ENCODE results near the gene POU2AF3.

POU2AF3 gene

GRCh38 chr11:111327908-111328624, 29.7 kb downstream of the POU2AF3 start:
- peak; percentile 58 for FAIRE-seq
- no peak for DNase-seq (ENCODE audit: low spot score)

GRCh38 chr11:111329306-111330204, 31.2 kb downstream of the POU2AF3 start:
- DNase-seq (ENCODE audit: low spot score) (no peak), FAIRE-seq (no peak)

- no peak for DNase-seq (ENCODE audit: low spot score)
- FAIRE-seq = no peak
Measured at GRCh38 chr11:111330234-111330893, 32.0 kb downstream of the POU2AF3 start.

DNA sequence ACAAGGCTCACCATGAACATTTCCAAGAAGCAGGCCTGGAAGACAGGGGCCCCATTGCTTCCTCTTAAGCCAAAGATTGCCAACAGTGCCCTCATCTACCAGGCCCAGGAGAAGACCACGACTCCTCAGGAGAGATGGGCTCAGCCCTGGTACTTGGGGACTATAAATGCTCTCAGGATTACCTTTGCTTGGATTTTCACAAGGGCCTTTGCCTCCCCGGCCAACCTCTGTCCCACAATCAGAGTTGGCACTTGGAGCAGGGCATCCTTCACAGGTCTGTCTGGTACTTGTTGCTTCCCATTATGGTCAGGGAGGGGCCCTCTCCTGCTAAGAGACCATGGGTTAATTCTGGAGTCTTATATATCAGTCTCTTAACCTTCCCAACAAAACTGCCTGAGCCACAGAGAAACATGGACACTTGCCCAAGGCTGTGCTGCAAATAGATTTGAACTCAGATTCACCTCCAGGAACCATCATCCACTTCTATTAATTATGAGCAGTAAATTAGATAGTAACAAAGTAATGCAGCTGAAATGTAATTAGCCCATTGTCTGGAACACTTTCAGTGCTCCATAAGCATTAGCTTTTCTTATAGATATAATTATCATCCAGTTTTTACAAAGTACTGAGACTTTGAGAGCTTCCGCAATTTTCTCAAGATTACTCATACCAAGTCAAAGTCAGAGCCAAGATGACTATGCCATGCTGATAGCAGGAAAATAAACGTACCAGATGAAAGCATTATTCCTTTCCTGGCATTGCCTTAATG, 33.5 kb downstream of the POU2AF3 start:
- FAIRE-seq (no peak), DNase-seq (ENCODE audit: low spot score) (no peak)

DNA sequence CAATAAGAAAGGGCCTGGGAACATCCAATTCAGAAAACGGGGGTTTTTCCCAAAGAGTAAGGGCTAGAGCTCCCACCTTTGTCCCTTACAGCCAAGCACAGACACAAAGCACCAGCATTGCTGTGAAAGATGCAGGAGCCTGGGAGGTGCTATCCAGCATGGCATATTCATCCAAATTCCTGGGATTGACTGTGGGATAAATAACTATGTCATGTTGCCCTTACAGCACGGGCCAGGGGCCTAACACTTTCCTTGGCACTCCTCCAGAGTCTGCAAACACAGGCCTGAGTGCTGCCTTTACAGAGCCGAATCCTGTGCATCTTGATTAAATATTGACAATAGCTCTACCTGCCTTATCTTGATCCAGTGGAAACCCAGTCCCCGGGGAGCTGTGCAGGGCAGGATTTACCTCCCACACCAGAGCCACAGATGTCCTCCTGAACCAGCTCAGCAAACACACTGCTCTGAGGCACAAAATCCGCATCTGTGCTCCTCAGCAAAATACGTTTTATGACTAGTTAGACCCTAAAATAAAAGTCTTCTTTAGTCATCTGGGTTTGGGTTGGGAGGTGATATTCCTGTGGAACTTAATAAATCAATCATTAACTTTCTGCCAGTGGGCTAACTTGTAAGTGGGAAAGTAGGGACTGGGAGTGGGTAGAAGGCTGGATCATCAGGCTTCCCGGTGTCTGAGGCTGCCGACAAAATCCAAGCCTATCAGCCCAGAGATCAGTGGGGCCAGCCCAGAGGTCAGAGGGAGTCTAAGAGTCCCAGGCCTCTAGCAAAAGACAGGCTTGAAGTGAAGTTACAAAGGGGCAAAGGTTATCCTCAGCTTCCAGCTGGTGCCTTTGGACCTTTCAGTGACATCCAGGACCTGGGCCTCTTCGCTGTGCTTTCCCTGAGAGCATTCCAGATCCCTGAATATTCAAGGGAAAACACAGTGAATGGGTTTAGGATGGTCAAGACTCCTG, 36.5 kb downstream of the POU2AF3 start:
- no peak for DNase-seq (ENCODE audit: low spot score)
- no peak for FAIRE-seq

GRCh38 chr11:111335549-111335948, 37.2 kb downstream of the POU2AF3 start:
- DNase-seq (ENCODE audit: low spot score) (no peak), FAIRE-seq (no peak)

GRCh38 chr11:111336062-111336461, 37.7 kb downstream of the POU2AF3 start:
- DNase-seq (ENCODE audit: low spot score) = no peak
- no peak for FAIRE-seq

DNA sequence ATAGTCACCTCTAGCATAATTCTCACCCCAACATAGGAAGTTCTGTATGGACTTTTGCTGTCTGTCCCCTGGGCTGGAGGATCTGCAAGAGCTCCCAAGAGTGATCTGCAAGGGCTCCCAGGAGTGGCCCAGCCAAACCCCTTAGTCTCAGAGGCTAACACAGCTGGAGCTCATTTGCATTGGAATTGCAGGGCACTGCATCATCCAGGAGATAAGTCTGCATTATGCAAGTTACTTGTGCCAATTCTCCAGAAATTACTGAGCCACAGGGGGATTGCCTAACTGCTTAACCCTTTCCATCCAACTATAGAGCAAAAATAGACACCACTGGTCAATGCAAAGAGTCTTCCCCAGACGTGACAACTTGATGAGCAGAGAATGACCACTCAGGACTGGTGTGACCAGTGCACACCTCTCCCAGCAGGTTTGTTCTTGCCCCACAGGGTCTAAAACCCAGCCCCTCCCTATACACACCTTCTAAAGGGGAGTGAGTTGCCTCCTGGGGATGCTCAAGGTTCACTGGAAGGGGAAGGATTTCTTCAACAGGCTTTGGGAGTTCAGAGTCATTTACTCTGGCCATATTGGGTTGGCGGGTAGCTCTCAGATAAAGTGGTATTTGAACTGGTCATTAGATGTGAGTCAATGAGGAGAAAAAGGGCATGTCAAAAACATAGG, 38.4 kb downstream of the POU2AF3 start:
- FAIRE-seq (no peak), DNase-seq (ENCODE audit: low spot score) (no peak)

GRCh38 chr11:111339758-111340388, 41.5 kb downstream of the POU2AF3 start:
- FAIRE-seq (no peak), DNase-seq (ENCODE audit: low spot score) (no peak)

DNA sequence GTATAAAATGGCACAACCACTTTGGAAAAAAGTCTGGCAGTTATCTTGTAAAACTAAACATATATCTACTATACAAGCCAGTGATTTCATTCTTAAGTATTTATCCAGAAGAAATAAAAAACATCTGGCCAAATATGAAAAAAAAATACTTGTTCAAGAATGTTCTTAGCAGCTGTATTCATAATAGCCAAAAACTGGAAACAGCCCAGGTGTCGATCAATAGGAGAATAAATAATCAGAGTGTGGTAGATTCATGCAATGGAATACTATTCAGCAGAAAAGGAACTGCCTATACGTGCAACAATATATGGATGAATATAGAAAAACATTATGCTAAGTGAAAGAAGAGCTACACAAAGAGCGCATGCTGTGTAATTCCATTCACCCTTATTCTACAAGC, 44.0 kb downstream of the POU2AF3 start:
- no peak for FAIRE-seq
- no peak for DNase-seq (ENCODE audit: low spot score)

GRCh38 chr11:111344032-111344431, 45.7 kb downstream of the POU2AF3 start:
- DNase-seq (ENCODE audit: low spot score) = no peak
- FAIRE-seq = no peak

DNA sequence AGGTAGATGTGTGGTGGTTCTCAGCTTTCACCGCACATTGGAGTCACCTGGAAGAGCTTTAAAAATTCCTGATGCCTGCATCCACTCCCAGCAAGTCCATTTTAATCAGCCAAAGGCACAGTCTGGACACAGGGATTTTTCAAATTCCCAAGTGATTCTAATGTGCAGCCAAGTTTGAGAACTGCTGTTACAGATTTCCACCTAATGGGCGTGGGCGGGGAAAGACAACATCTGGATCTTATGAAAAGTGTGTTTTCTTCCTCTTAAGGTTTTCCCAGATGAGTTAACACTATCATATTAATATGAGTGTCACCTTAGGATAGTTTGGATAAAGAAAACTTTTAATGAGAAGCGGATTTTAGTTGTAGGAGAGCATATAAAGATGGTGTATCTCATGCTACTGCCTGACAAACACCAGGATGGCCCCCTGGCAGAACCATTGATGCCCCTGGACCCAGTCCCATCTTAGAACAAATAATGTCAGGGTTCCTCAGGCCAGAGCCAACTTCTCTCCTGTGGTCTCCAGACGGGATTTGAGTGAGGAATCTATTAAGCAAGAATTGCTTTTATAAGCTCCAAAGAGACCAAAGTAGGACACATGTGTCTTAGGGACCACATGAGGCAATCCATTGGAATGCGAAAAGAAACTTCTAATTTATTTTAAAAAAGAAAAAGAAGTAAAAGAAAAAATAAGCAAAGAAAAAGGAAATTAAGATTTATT, 48.8 kb downstream of the POU2AF3 start:
- no peak for FAIRE-seq
- no peak for DNase-seq (ENCODE audit: low spot score)

DNA sequence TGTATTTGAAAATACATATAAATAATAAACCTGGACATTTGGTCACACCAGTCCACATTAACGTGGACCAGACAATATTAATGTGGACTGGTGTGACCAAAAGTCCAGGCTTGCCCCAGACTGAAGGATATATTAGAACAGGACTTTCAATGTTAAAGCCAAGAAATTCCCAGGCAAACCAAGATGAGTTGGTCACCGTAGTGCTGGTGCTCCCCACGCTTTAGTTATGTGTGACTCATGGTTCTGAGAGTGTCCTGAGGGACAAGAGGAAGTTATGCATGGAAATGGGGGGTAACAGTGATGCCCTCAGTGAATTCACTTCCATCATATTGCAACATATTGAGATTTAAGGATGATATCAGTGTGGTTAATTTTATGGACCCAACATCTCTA, 49.4 kb downstream of the POU2AF3 start:
- DNase-seq (ENCODE audit: low spot score) (no peak), FAIRE-seq (no peak)

DNA sequence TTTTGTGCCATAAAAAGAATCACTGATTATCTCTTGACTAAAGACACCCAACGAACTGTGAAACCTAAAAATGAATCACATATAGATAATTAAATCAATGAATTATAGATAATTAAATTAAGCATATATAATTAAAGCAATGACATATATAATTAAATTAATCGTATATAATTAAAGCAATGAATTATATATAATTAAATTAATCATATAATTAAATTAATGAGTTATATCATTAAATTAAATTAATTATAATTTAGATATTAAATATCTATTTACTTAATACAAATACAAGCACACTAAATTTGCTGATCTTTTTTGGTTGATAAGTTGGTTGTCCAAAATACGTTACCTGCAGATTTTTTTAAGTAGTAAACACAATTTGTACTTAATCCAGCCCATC, 49.8 kb downstream of the POU2AF3 start:
- DNase-seq (ENCODE audit: low spot score) (no peak), FAIRE-seq (no peak)

DNA sequence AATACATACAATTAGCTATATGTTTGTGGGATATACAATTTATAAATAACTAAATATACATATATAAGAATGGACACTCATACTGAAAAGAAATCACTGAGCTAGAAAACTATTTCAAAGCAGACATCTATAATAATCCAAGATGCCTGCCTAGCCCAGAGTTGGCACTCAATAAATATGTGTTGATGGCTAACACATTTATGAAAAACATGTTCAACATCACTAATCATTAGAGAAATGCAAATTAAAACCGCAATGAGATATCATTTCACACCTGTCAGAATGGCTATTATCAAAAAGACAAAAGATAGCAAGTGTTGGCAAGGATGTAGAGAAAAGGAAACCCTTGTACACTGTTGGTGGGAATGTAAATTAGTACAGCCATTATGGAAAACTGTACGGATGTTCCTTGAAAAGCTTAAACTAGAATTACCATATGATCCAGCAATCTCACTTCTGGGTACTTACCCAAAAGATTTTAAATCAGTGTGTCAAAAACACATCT, 50.9 kb downstream of the POU2AF3 start:
- DNase-seq (ENCODE audit: low spot score) (no peak), FAIRE-seq (peak; percentile 37)

- no peak for DNase-seq (ENCODE audit: low spot score)
- FAIRE-seq = peak; percentile 30
Measured at GRCh38 chr11:111350811-111351210, 52.5 kb downstream of the POU2AF3 start.

DNA sequence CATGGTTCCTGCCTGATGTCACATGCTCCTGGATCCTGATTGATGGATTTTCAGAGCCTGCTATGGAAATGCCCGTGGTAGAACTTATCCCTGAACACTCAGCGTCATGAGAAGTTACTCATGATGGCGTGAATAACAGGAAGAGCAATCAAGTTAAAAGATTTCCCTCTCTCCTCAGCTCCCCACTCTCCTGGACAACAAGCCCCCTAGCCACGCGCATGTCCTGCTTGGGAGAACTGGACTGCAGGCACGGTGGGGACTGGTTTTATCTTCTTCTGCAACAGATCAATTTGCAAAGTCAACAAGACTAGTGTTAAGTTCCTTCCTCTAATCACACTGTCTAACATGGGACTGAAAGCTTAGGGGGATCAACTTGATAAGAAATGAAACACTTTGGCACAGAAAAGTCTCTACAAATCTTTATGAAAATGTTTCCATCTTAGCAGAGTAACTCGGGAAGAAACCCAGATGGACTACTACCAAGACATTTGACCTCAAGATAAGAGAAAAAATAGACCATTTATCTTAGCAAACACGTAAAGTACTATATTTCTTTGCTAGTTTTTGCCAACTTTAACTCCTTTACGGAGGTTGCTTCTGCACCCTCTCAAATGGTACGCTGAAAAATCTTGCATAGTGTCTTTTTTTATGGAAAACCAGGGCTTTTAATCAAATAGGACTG, 53.2 kb downstream of the POU2AF3 start:
- no peak for DNase-seq (ENCODE audit: low spot score)
- FAIRE-seq = no peak
